ENCODE data around the gene NACC2. TPM values are rescaled to one million over a fixed set of nuclear protein-coding genes. Genes with fewer than 3 reads are reported as not detected.
"Not testable (repeated sequence)": the region's sequence is repeated elsewhere in the genome, so short reads cannot be mapped to it uniquely, and the experiment has no call there.

The NACC2 gene
- total RNA-seq, 4 donors from 2014 or later: 22.2 to 64.3 (median 26.5) TPM

GRCh38 chr9:136075881-136076678 is 19.0 kb downstream of the NACC2 start:
- Histone ChIP-seq H3K4me1 (peaks cover 9 to 23% (median 15%) of the 10 kb centered on the region in 4 donors), H3K27me3 (no peaks in the 10 kb centered on the region), H3K9me3 (no peaks in the 10 kb centered on the region), H3K4me3 (no peak overlapping the region), H3K27ac (no peak overlapping the region), H3K36me3 (no peaks in the 10 kb centered on the region)
- intact Hi-C loops (cut with DNase I; ENCODE audit: low total_unique reads) (no loop called here), in situ Hi-C loops (cut with MboI; ENCODE audit: low pct_ligation_motif_present in 1 of 4, low pct_unique_long_range_greater_than_20kb in 1 of 4, low sequenced_read_pairs in 3 of 4) (no loop called here)
- DNase-seq: no peak
- WGBS, 2 donors (ENCODE audit: low coverage in 1 of 2): 77 to 90% methylated on average over 3 to 26 of the region's 26 CpGs
- TF ChIP-seq POLR2AphosphoS5 (IDR thresholded peaks at IDR 0.05) (no peak), POLR2A (IDR thresholded peaks at IDR 0.05) (no peak), CTCF (IDR thresholded peaks at IDR 0.05) (no peak), EP300 (IDR thresholded peaks at IDR 0.05; ENCODE audit: low read depth) (no peak)

- 93% methylated on average over 32 of the region's 35 CpGs; no CpG with 5 or more reads in 1 of the 2 donors for WGBS, 2 donors (ENCODE audit: low coverage in 1 of 2)
- no peak overlapping the region for H3K27ac ChIP-seq
- H3K4me1 ChIP-seq: peaks cover 9 to 17% (median 13%) of the 10 kb centered on the region in 4 donors
- no peaks in the 10 kb centered on the region for H3K36me3 ChIP-seq
- H3K9me3 ChIP-seq: no peaks in the 10 kb centered on the region
- in situ Hi-C loops (cut with MboI; ENCODE audit: low pct_ligation_motif_present in 1 of 4, low pct_unique_long_range_greater_than_20kb in 1 of 4, low sequenced_read_pairs in 3 of 4): no loop called here
- intact Hi-C loops (cut with DNase I; ENCODE audit: low total_unique reads): no loop called here
- no peak for DNase-seq
- TF ChIP-seq EP300 (IDR thresholded peaks at IDR 0.05; ENCODE audit: low read depth): no peak
- TF ChIP-seq POLR2A (IDR thresholded peaks at IDR 0.05): no peak
- no peak for TF ChIP-seq CTCF (IDR thresholded peaks at IDR 0.05)
- TF ChIP-seq POLR2AphosphoS5 (IDR thresholded peaks at IDR 0.05): no peak
- no peak overlapping the region for H3K4me3 ChIP-seq
- no peaks in the 10 kb centered on the region for H3K27me3 ChIP-seq
These were observed 19.8 kb downstream of the NACC2 start for GRCh38 chr9:136075134-136075841.

GRCh38 chr9:136074706-136075105 is 20.4 kb downstream of the NACC2 start:
- no peak overlapping the region for H3K27ac ChIP-seq
- no peaks in the 10 kb centered on the region for H3K9me3 ChIP-seq
- intact Hi-C loops (cut with DNase I; ENCODE audit: low total_unique reads): no loop called here
- 89 to 100% methylated on average over 1 to 28 of the region's 28 CpGs for WGBS, 2 donors (ENCODE audit: low coverage in 1 of 2)
- DNase-seq: no peak
- H3K36me3 ChIP-seq: no peaks in the 10 kb centered on the region
- no peak for TF ChIP-seq POLR2AphosphoS5 (IDR thresholded peaks at IDR 0.05)
- no peak for TF ChIP-seq POLR2A (IDR thresholded peaks at IDR 0.05)
- no peak for TF ChIP-seq EP300 (IDR thresholded peaks at IDR 0.05; ENCODE audit: low read depth)
- TF ChIP-seq CTCF (IDR thresholded peaks at IDR 0.05): no peak
- no peak overlapping the region for H3K4me3 ChIP-seq
- in situ Hi-C loops (cut with MboI; ENCODE audit: low pct_ligation_motif_present in 1 of 4, low pct_unique_long_range_greater_than_20kb in 1 of 4, low sequenced_read_pairs in 3 of 4): no loop called here
- H3K27me3 ChIP-seq: no peaks in the 10 kb centered on the region
- peaks cover 4 to 12% (median 7%) of the 10 kb centered on the region in 4 donors for H3K4me1 ChIP-seq

- 86 to 87% methylated on average over 5 to 22 of the region's 22 CpGs for WGBS, 2 donors (ENCODE audit: low coverage in 1 of 2)
- DNase-seq: no peak
- Histone ChIP-seq H3K4me3 (no peak overlapping the region), H3K4me1 (peaks cover 14 to 35% (median 26%) of the 10 kb centered on the region in 4 donors), H3K36me3 (no peaks in the 10 kb centered on the region), H3K27me3 (no peaks in the 10 kb centered on the region), H3K27ac (no peak overlapping the region), H3K9me3 (no peaks in the 10 kb centered on the region)
- intact Hi-C loops (cut with DNase I; ENCODE audit: low total_unique reads) (no loop called here), in situ Hi-C loops (cut with MboI; ENCODE audit: low pct_ligation_motif_present in 1 of 4, low pct_unique_long_range_greater_than_20kb in 1 of 4, low sequenced_read_pairs in 3 of 4) (no loop called here)
- TF ChIP-seq POLR2AphosphoS5 (IDR thresholded peaks at IDR 0.05): no peak
- no peak for TF ChIP-seq POLR2A (IDR thresholded peaks at IDR 0.05)
- TF ChIP-seq CTCF (IDR thresholded peaks at IDR 0.05): no peak
- no peak for TF ChIP-seq EP300 (IDR thresholded peaks at IDR 0.05; ENCODE audit: low read depth)
These were observed 32.2 kb downstream of the NACC2 start for GRCh38 chr9:136062657-136063439.

- H3K9me3 ChIP-seq; H3K36me3 ChIP-seq; DNase-seq; in situ Hi-C loops (cut with MboI; ENCODE audit: low pct_ligation_motif_present in 1 of 4, low pct_unique_long_range_greater_than_20kb in 1 of 4, low sequenced_read_pairs in 3 of 4); H3K4me3 ChIP-seq; intact Hi-C loops (cut with DNase I; ENCODE audit: low total_unique reads); H3K27me3 ChIP-seq; H3K27ac ChIP-seq: not testable (repeated sequence)
- WGBS, 2 donors (ENCODE audit: low coverage in 1 of 2): 98 to 100% methylated on average over 3 to 8 of the region's 8 CpGs
- peaks cover 14 to 36% (median 28%) of the 10 kb centered on the region in 4 donors for H3K4me1 ChIP-seq
These were observed 33.2 kb downstream of the NACC2 start for GRCh38 chr9:136061916-136062315.
